HG03280 (cell line): ENCODE results near the gene GRIN3A.

Experiments used
- ATAC-seq: cut with Tn5 transposase; IDR thresholded peaks from one replicate; pipeline ENCODE4 v1.9.1; 2021; ENCODE audit warnings: mild to moderate bottlenecking, moderate library complexity; ENCODE audit not compliant: unreplicated experiment

Gene GRIN3A

GRCh38 chr9:101706261-101706798 lies 32.1 kb downstream of the GRIN3A start:
- no peak for ATAC-seq

- ATAC-seq, result no peak
These were observed 33.2 kb downstream of the GRIN3A start for GRCh38 chr9:101705135-101705661.

GRCh38 chr9:101702257-101702656 lies 36.2 kb downstream of the GRIN3A start:
- ATAC-seq, result no peak

GRCh38 chr9:101693546-101694336 lies 44.7 kb downstream of the GRIN3A start:
- ATAC-seq, result no peak

GRCh38 chr9:101691657-101692056 lies 46.8 kb downstream of the GRIN3A start:
- no peak for ATAC-seq

- ATAC-seq, result no peak
These were observed 49.4 kb downstream of the GRIN3A start for GRCh38 chr9:101689039-101689438.

- no peak for ATAC-seq
These were observed 53.8 kb downstream of the GRIN3A start for GRCh38 chr9:101684665-101685064.

GRCh38 chr9:101683236-101683635 lies 55.2 kb downstream of the GRIN3A start:
- no peak for ATAC-seq

- ATAC-seq, result no peak
These were observed 60.6 kb downstream of the GRIN3A start for GRCh38 chr9:101677861-101678260.

GRCh38 chr9:101675341-101675740 lies 63.1 kb downstream of the GRIN3A start:
- ATAC-seq, result no peak

- ATAC-seq, result no peak
These were observed 64.3 kb downstream of the GRIN3A start for GRCh38 chr9:101674165-101674564.

GRCh38 chr9:101673642-101674041 lies 64.8 kb downstream of the GRIN3A start:
- no peak for ATAC-seq

- no peak for ATAC-seq
These were observed 66.9 kb downstream of the GRIN3A start for GRCh38 chr9:101671567-101671966.

GRCh38 chr9:101668421-101668820 lies 70.0 kb downstream of the GRIN3A start:
- ATAC-seq, result no peak

- no peak for ATAC-seq
These were observed 74.0 kb downstream of the GRIN3A start for GRCh38 chr9:101664453-101664852.

GRCh38 chr9:101652601-101653175 lies 85.8 kb downstream of the GRIN3A start:
- no peak for ATAC-seq

- peak; percentile 86 for ATAC-seq
These were observed 88.3 kb downstream of the GRIN3A start for GRCh38 chr9:101650142-101650541.

- no peak for ATAC-seq
These were observed 90.0 kb downstream of the GRIN3A start for GRCh38 chr9:101648493-101648892.

GRCh38 chr9:101639785-101640665 lies 98.4 kb downstream of the GRIN3A start:
- ATAC-seq, result no peak

- ATAC-seq, result no peak
These were observed 99.1 kb downstream of the GRIN3A start for GRCh38 chr9:101639311-101639710.

GRCh38 chr9:101636247-101636646 lies 102.2 kb downstream of the GRIN3A start:
- ATAC-seq, result no peak
